Astrocyte (in vitro differentiated cells and primary cell): ENCODE measurements around the gene GPC5.

Experiments
- EZH2 ChIP-seq: IDR thresholded peaks from 2 replicates; pipeline ENCODE4 v1.6.1; 2012; ENCODE audit warnings: mild to moderate bottlenecking, low read length, inconsistent platforms; ENCODE audit not compliant: insufficient read depth
- TF ChIP-seq, protein P1 (sequence below): IDR thresholded peaks from 2 replicates; pipeline ENCODE4 v1.5.1; 2011; ENCODE audit warnings: low read depth, mild to moderate bottlenecking, inconsistent platforms, low read length, moderate library complexity; ENCODE audit not compliant: insufficient read depth

DNA sequence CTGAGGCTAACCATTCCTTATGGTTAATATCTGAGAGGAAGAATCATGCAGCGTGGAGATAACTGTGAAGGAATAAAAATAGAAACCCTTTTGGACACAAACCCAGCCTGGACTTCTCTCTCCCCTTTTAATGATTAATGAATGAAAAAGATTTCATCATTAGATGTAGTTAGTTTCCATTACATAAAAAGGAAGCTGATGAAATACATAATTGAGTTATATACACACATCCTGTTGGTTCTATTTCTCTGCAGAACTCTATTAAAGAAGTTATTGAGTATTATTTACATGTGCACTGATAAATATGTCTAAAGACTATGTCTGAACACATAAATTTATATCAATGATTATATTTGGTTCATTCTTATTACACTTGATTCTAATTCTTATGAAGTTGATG, 465.3 kb downstream of the GPC5 start:
- no peak for TF ChIP-seq EZH2
- TF ChIP-seq, protein P1, sequence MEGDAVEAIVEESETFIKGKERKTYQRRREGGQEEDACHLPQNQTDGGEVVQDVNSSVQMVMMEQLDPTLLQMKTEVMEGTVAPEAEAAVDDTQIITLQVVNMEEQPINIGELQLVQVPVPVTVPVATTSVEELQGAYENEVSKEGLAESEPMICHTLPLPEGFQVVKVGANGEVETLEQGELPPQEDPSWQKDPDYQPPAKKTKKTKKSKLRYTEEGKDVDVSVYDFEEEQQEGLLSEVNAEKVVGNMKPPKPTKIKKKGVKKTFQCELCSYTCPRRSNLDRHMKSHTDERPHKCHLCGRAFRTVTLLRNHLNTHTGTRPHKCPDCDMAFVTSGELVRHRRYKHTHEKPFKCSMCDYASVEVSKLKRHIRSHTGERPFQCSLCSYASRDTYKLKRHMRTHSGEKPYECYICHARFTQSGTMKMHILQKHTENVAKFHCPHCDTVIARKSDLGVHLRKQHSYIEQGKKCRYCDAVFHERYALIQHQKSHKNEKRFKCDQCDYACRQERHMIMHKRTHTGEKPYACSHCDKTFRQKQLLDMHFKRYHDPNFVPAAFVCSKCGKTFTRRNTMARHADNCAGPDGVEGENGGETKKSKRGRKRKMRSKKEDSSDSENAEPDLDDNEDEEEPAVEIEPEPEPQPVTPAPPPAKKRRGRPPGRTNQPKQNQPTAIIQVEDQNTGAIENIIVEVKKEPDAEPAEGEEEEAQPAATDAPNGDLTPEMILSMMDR = no peak
